ENCODE data around the gene PROC. TPM values are rescaled to one million over a fixed set of nuclear protein-coding genes. Genes with fewer than 3 reads are reported as not detected.

Gene PROC
- total and polyA plus RNA-seq, 9 of the 15 experiments (the other 6 are each of a cell fraction or from before 2014, with no cell fraction given): not detected

DNA sequence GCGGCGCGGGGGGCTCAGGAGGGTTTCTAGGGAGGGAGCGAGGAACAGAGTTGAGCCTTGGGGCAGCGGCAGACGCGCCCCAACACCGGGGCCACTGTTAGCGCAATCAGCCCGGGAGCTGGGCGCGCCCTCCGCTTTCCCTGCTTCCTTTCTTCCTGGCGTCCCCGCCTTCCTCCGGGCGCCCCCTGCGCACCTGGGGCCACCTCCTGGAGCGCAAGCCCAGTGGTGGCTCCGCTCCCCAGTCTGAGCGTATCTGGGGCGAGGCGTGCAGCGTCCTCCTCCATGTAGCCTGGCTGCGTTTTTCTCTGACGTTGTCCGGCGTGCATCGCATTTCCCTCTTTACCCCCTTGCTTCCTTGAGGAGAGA lies 5.2 kb downstream of the PROC start:
- TF ChIP-seq RFX1 (IDR thresholded peaks at IDR 0.05): no peak
- no peak for TF ChIP-seq ZNF224 (CRISPR knock-in tag; IDR thresholded peaks at IDR 0.05)
- peak; percentile 51 to 57; a peak in 2 of 4 replicates for TF ChIP-seq NRF1 (conservative IDR thresholded peaks at IDR 0.05 in 1 of 2, IDR thresholded peaks at IDR 0.05 in 1 of 2)
- no peak for TF ChIP-seq ZNF551 (CRISPR knock-in tag; IDR thresholded peaks at IDR 0.05)
- no peak for TF ChIP-seq PRMT5 (CRISPR knock-in tag; IDR thresholded peaks at IDR 0.05)
- TF ChIP-seq ILF3 (IDR thresholded peaks at IDR 0.05; ENCODE audit: borderline replicate concordance): no peak
- TF ChIP-seq, protein P1, sequence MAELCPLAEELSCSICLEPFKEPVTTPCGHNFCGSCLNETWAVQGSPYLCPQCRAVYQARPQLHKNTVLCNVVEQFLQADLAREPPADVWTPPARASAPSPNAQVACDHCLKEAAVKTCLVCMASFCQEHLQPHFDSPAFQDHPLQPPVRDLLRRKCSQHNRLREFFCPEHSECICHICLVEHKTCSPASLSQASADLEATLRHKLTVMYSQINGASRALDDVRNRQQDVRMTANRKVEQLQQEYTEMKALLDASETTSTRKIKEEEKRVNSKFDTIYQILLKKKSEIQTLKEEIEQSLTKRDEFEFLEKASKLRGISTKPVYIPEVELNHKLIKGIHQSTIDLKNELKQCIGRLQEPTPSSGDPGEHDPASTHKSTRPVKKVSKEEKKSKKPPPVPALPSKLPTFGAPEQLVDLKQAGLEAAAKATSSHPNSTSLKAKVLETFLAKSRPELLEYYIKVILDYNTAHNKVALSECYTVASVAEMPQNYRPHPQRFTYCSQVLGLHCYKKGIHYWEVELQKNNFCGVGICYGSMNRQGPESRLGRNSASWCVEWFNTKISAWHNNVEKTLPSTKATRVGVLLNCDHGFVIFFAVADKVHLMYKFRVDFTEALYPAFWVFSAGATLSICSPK (IDR thresholded peaks at IDR 0.05; ENCODE audit: borderline replicate concordance): no peak
- H3K27ac ChIP-seq (ENCODE audit: extremely low read depth, low read depth, low read length): no peak overlapping the region
- H3K4me3 ChIP-seq: no peak overlapping the region
- no peak for DNase-seq (ENCODE audit: extremely low read depth in 1 of 4, low spot score in 3 of 4)
- POLR2A ChIA-PET: no interaction called here
- H4K20me1 ChIP-seq (replicated peaks; ENCODE audit: control insufficient read depth, insufficient read depth, low read length): no peaks in the 10 kb centered on the region
- H3K27me3 ChIP-seq (ENCODE audit: control insufficient read depth in 2 of 2, insufficient read depth in 2 of 2, low read length in 2 of 2): peaks cover 14 to 64% of the 10 kb centered on the region in 2 experiments; a peak in 4 of 5 replicates
- H3K4me1 ChIP-seq (replicated peaks in 1 of 2; ENCODE audit: control insufficient read depth in 2 of 2, insufficient read depth in 2 of 2, low read length in 2 of 2): peaks cover 0 to 30% of the 10 kb centered on the region in 2 experiments; a peak in 3 of 5 replicates
- no peak overlapping the region for H3K4me2 ChIP-seq (ENCODE audit: insufficient read depth, low read length)
- no peaks in the 10 kb centered on the region for H3K9me3 ChIP-seq (replicated peaks; ENCODE audit: control insufficient read depth, insufficient read depth, low read depth, low read length)
- CTCF ChIA-PET (ENCODE audit: low intra/inter-chr PET ratio): no interaction called here
- in situ Hi-C loops (cut with MboI): no loop called here
- BruUV-seq (replicated peaks): no TSS peak
- WGBS (ENCODE audit: insufficient coverage, low coverage, missing lambda C conversion rate): 10% methylated on average over 14 of the region's 29 CpGs
- H3K79me2 ChIP-seq (ENCODE audit: control insufficient read depth, insufficient read depth, low read length): no peaks in the 10 kb centered on the region
- no peak for FAIRE-seq
- no peak for ATAC-seq
- H2AFZ ChIP-seq (ENCODE audit: low read depth, low read length): no peak overlapping the region
- intact Hi-C loops (cut with micrococcal nuclease): no loop called here
- no peaks in the 10 kb centered on the region for H3K36me3 ChIP-seq (ENCODE audit: control insufficient read depth, insufficient read depth, low read length)
- H3K9ac ChIP-seq (ENCODE audit: insufficient read depth in 1 of 2, low read depth in 2 of 2, low read length in 2 of 2): 0 out of 4 replicates have a peak overlapping the region, but pooled peaks of 1 of the 2 experiments have one; percentile 45
- H3K9me1 ChIP-seq (ENCODE audit: control insufficient read depth, insufficient read depth, low read length): no peaks in the 10 kb centered on the region
